ENCODE measurements around the gene DUOX1. TPM values are rescaled to one million over a fixed set of nuclear protein-coding genes. Genes with fewer than 3 reads are reported as not detected.
A peak's percentile ranks its signal among the peaks of the same experiment; 100 is the strongest.

Gene DUOX1
- total and polyA plus RNA-seq, 12 donors: 0.14 to 0.99 (median 0.61) TPM; not detected in 1

DNA sequence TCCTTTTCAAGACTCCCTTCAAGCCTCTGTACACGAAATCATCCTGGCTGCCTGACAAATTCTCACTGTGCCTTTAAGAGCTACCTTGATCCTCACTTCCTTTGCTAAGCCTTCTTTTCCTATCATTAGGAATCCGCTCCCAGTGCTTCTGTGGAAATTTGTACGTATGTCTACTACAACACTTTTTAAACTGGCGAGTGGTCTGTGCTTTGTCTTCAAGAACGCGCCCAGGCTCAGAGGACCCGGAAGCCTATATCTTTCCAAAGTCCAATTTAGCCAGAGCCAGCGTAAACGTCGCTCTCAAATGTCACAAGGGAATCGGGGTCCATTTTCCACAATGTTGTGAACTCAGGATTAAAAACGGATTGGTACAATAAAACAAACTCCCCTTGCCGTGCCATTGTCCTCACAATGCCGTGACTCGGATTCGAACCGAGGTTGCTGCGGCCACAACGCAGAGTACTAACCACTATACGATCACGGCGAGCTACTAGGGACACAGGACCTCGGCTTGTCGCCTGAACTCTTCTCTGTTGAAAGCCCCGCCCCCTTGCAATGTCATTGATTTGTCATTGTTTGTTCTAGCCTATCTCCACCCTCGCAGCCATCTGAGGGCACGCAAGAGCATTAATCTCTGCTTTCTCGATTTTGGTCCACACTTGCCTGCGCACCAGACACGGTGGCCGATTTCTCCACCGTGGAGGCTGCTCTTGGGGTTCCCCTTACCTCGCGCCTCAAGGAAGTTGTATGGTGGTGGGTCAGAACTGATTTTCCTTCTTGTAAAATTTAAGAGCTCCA, 70.4 kb downstream of the DUOX1 start:
- 0% methylated on average over 34 of the region's 34 CpGs for WGBS, 2 donors

DNA sequence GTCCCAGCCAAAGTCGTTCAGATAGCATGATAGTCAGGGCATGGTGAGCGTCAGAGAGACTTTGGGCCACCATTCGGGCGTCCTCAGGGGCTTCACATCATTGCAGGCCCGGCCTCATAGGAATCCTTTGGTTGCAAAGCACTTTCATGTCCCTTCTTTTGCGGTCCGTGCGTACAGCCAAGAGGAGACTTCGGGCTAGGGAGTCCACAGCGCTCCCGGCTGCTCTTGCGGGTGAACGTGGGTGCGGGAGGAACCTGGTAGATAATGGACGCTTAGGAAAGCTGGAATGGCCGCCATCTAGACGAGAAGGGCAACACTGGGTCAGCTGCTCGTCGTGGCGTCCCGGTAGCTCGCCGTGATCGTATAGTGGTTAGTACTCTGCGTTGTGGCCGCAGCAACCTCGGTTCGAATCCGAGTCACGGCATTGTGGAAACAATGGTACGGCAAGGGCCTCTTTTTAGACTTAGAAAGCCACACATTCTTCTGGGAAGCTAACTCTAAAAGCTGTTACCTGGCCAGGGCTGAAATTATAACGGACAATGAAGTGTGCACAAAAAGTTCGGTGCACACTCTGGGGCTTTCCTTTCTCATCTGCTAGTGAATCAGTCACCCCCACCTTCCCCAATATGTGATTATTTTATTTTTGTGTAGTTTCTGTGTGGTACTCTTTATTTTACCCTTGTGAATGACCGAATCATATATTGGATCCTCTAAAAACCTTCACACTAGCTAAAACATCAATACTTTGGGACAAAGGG, 71.2 kb downstream of the DUOX1 start:
- H3K27me3 ChIP-seq: no peaks in the 10 kb centered on the region
- intact Hi-C loops (cut with DNase I): loop anchor here in 7 of 10 donors (1.0 to 5.0 kb wide), 8 partner anchors 34 to 256 kb away; a partner anchor contains a TSS
- H3K9me3 ChIP-seq: no peaks in the 10 kb centered on the region
- 4% methylated on average over 34 of the region's 34 CpGs for WGBS, 2 donors
- peak; percentile 80 to 89 for DNase-seq
- peak overlapping the region; percentile 85 to 99 (median 96) for H3K27ac ChIP-seq
- H3K36me3 ChIP-seq: no peaks in the 10 kb centered on the region
- H3K4me1 ChIP-seq: peaks cover 0 to 48% (median 14%) of the 10 kb centered on the region in 9 donors
- TF ChIP-seq, protein P1, sequence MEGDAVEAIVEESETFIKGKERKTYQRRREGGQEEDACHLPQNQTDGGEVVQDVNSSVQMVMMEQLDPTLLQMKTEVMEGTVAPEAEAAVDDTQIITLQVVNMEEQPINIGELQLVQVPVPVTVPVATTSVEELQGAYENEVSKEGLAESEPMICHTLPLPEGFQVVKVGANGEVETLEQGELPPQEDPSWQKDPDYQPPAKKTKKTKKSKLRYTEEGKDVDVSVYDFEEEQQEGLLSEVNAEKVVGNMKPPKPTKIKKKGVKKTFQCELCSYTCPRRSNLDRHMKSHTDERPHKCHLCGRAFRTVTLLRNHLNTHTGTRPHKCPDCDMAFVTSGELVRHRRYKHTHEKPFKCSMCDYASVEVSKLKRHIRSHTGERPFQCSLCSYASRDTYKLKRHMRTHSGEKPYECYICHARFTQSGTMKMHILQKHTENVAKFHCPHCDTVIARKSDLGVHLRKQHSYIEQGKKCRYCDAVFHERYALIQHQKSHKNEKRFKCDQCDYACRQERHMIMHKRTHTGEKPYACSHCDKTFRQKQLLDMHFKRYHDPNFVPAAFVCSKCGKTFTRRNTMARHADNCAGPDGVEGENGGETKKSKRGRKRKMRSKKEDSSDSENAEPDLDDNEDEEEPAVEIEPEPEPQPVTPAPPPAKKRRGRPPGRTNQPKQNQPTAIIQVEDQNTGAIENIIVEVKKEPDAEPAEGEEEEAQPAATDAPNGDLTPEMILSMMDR (IDR thresholded peaks at IDR 0.05): no peak
- H3K4me3 ChIP-seq: peak overlapping the region; percentile 33 to 80 (median 72)
- peak; percentile 35 to 78 (median 58) for ATAC-seq

More for the DNA sequence above, 70.4 kb downstream of the DUOX1 start:
- ATAC-seq (peak; percentile 73 to 91 (median 86)), DNase-seq (peak; percentile 92 to 98)
- no peaks in the 10 kb centered on the region for H3K36me3 ChIP-seq
- peaks cover 0 to 48% (median 14%) of the 10 kb centered on the region in 9 donors for H3K4me1 ChIP-seq
- H3K27me3 ChIP-seq: no peaks in the 10 kb centered on the region
- intact Hi-C loops (cut with DNase I): loop anchor here in 7 of 10 donors (1.0 to 5.0 kb wide), 8 partner anchors 33 to 257 kb away; a partner anchor contains a TSS
- H3K4me3 ChIP-seq: peak overlapping the region; percentile 33 to 80 (median 72)
- no peaks in the 10 kb centered on the region for H3K9me3 ChIP-seq
- H3K27ac ChIP-seq: peak overlapping the region; percentile 85 to 99 (median 96)
- TF ChIP-seq, protein P1 (IDR thresholded peaks at IDR 0.05): no peak

DNA sequence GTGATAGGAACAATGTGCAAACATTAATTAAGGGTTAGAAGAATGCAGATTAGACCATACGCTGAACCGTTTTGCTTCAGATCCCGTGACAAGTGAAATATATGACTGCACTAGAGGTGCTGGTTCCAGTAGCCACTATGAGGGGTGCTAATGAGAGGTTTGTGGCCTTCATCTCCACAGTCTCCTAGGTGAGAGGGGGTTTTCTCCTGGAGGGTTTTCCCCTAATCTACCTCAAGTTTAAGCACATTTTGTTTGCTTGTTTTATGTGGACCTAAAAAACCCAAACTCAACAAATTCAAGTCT, 71.7 kb downstream of the DUOX1 start:
- intact Hi-C loops (cut with DNase I): loop anchor here in 7 of 10 donors (2.0 to 5.0 kb wide), 7 partner anchors 34 to 256 kb away; a partner anchor contains a TSS
- Histone ChIP-seq H3K27me3 (no peaks in the 10 kb centered on the region), H3K9me3 (no peaks in the 10 kb centered on the region), H3K27ac (peak overlapping the region in 9 of 10 donors; percentile 85 to 99 (median 97)), H3K36me3 (no peaks in the 10 kb centered on the region), H3K4me1 (peaks cover 0 to 48% (median 14%) of the 10 kb centered on the region in 9 donors), H3K4me3 (peak overlapping the region in 3 of 10 donors; percentile 72)
- no peak for ATAC-seq
- TF ChIP-seq, protein P1 (IDR thresholded peaks at IDR 0.05): no peak
- WGBS, 2 donors: 85 to 91% methylated on average over 3 of the region's 3 CpGs
- no peak for DNase-seq

DNA sequence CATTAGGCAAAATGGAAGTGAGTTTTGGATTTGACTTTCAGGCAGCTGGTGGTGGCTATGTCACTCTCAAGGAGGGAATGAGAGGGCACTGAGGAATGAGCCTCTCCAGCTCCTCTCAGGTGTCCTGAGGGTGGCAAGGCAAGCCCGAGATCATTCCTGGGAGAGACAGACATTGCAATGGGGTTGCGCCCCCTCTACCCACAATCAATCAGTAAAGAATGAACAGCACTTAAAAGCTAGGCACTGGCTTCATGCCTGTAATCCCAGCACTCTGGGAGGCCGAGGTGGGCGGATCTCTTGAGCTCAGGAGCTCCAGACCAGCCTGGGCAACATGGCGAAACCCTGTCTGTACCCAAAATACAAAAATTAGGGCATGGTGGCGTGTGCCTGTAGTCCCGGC, 72.1 kb downstream of the DUOX1 start:
- DNase-seq (no peak), ATAC-seq (no peak)
- Histone ChIP-seq H3K27me3 (no peaks in the 10 kb centered on the region), H3K27ac (peak overlapping the region in 4 of 10 donors; percentile 85 to 99 (median 98)), H3K36me3 (no peaks in the 10 kb centered on the region), H3K9me3 (no peaks in the 10 kb centered on the region), H3K4me1 (peaks cover 0 to 48% (median 14%) of the 10 kb centered on the region in 9 donors), H3K4me3 (no peak overlapping the region)
- TF ChIP-seq, protein P1 (IDR thresholded peaks at IDR 0.05): no peak
- intact Hi-C loops (cut with DNase I): loop anchor here in 7 of 10 donors (2.0 to 5.0 kb wide), 7 partner anchors 35 to 255 kb away; a partner anchor contains a TSS
- WGBS, 2 donors: 83 to 92% methylated on average over 7 of the region's 7 CpGs
